ENCODE results near the gene RFX1. TPM values are rescaled to one million over a fixed set of nuclear protein-coding genes. Genes with fewer than 3 reads are reported as not detected.

RFX1 gene
- total and polyA plus RNA-seq, 2 of the 13 experiments (the other 11 are each of a cell fraction or from before 2014, with no cell fraction given), result 1.1 to 1.3 TPM

DNA sequence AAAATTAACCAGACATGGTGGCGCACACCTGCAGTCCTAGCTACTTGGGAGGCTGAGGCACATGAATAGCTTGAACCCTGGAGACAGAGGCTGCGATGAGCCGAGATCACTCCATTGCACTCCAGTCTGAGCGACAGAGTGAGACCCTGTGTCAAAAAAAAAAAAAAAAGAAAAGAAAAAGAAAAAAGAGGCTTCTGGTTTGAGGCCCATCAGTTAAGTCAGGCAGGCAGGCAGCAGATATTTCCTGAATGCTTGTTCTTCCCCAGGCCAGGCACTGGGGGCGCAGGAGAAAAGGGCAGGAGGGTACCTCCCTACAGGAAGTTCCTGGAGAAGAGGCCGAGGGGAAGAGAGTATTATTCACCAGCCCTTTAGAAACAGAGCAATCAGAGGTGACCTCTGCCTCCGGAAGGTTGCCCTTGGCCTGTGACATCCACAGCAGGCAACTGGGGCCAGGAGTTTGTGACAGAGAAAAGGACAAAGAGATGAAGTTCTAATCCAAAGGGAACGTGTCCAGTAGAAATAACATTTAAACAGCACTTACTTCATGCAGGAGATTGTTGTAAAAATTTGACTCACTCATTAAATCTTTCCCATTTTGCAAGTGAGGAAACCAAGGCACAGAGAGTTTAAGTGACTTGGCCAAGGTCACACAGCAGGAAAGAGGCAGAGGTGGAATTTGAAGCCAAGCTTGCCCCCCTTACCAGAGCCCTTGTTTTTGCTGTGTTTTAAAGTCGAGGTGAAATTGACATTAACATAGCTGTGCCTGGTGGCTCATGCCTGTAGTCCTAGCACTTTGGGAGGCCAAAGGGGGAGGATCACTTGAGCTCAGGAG is 17.5 kb upstream of the RFX1 start (continued):
- TF ChIP-seq, protein P1, sequence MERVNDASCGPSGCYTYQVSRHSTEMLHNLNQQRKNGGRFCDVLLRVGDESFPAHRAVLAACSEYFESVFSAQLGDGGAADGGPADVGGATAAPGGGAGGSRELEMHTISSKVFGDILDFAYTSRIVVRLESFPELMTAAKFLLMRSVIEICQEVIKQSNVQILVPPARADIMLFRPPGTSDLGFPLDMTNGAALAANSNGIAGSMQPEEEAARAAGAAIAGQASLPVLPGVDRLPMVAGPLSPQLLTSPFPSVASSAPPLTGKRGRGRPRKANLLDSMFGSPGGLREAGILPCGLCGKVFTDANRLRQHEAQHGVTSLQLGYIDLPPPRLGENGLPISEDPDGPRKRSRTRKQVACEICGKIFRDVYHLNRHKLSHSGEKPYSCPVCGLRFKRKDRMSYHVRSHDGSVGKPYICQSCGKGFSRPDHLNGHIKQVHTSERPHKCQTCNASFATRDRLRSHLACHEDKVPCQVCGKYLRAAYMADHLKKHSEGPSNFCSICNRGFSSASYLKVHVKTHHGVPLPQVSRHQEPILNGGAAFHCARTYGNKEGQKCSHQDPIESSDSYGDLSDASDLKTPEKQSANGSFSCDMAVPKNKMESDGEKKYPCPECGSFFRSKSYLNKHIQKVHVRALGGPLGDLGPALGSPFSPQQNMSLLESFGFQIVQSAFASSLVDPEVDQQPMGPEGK (CRISPR knock-in tag; IDR thresholded peaks at IDR 0.05), result peak; percentile 12; the same call in 1 of the 2 replicates
- no peak for TF ChIP-seq SOX13 (IDR thresholded peaks at IDR 0.05)
- peak in 1 of 2 experiments; percentile 52; a peak in 2 of 4 replicates for TF ChIP-seq SOX13 (CRISPR knock-in tag; conservative IDR thresholded peaks at IDR 0.05 in 1 of 2, IDR thresholded peaks at IDR 0.05 in 1 of 2)
- peak; percentile 84 for TF ChIP-seq XRCC5 (optimal IDR thresholded peaks at IDR 0.05; ENCODE audit: low read length)
- TF ChIP-seq, protein P2, sequence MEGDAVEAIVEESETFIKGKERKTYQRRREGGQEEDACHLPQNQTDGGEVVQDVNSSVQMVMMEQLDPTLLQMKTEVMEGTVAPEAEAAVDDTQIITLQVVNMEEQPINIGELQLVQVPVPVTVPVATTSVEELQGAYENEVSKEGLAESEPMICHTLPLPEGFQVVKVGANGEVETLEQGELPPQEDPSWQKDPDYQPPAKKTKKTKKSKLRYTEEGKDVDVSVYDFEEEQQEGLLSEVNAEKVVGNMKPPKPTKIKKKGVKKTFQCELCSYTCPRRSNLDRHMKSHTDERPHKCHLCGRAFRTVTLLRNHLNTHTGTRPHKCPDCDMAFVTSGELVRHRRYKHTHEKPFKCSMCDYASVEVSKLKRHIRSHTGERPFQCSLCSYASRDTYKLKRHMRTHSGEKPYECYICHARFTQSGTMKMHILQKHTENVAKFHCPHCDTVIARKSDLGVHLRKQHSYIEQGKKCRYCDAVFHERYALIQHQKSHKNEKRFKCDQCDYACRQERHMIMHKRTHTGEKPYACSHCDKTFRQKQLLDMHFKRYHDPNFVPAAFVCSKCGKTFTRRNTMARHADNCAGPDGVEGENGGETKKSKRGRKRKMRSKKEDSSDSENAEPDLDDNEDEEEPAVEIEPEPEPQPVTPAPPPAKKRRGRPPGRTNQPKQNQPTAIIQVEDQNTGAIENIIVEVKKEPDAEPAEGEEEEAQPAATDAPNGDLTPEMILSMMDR (CRISPR knock-in tag; IDR thresholded peaks at IDR 0.05), result peak; percentile 83
- 0 out of 2 replicates have a peak, but pooled peaks have one; percentile 19 for TF ChIP-seq FOXA3 (CRISPR knock-in tag; IDR thresholded peaks at IDR 0.05)
- TF ChIP-seq, protein P3, sequence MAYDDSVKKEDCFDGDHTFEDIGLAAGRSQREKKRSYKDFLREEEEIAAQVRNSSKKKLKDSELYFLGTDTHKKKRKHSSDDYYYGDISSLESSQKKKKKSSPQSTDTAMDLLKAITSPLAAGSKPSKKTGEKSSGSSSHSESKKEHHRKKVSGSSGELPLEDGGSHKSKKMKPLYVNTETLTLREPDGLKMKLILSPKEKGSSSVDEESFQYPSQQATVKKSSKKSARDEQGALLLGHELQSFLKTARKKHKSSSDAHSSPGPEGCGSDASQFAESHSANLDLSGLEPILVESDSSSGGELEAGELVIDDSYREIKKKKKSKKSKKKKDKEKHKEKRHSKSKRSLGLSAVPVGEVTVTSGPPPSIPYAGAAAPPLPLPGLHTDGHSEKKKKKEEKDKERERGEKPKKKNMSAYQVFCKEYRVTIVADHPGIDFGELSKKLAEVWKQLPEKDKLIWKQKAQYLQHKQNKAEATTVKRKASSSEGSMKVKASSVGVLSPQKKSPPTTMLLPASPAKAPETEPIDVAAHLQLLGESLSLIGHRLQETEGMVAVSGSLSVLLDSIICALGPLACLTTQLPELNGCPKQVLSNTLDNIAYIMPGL (CRISPR knock-in tag; IDR thresholded peaks at IDR 0.05; ENCODE audit: borderline replicate concordance in 1 of 2, low read depth in 1 of 2), result peak; percentile 65 to 74; a peak in 3 of 4 replicates
- no peak for TF ChIP-seq PITX1 (CRISPR knock-in tag; IDR thresholded peaks at IDR 0.05)
- peak; percentile 90; the same call in 1 of the 2 replicates for TF ChIP-seq ZNF768 (CRISPR knock-in tag; IDR thresholded peaks at IDR 0.05)
- peak; percentile 60; the same call in 1 of the 2 replicates for TF ChIP-seq RCOR2 (CRISPR knock-in tag; IDR thresholded peaks at IDR 0.05)
- TF ChIP-seq SALL1 (CRISPR knock-in tag; IDR thresholded peaks at IDR 0.05), result peak; percentile 77
- no peak for TF ChIP-seq FOXJ3 (CRISPR knock-in tag; IDR thresholded peaks at IDR 0.05; ENCODE audit: borderline replicate concordance)
- TF ChIP-seq, protein P4, sequence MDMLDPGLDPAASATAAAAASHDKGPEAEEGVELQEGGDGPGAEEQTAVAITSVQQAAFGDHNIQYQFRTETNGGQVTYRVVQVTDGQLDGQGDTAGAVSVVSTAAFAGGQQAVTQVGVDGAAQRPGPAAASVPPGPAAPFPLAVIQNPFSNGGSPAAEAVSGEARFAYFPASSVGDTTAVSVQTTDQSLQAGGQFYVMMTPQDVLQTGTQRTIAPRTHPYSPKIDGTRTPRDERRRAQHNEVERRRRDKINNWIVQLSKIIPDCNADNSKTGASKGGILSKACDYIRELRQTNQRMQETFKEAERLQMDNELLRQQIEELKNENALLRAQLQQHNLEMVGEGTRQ (IDR thresholded peaks at IDR 0.05; ENCODE audit: low read depth, low read length), result no peak
- TF ChIP-seq, protein P4 (CRISPR knock-in tag; IDR thresholded peaks at IDR 0.05; ENCODE audit: borderline replicate concordance), result no peak
- peak; percentile 46; the same call in 1 of the 2 replicates for TF ChIP-seq TARDBP (CRISPR knock-in tag; IDR thresholded peaks at IDR 0.05)
- TF ChIP-seq SMC3 (IDR thresholded peaks at IDR 0.05; ENCODE audit: low read length), result peak; percentile 46; the same call in 1 of the 2 replicates
- TF ChIP-seq ARNT (IDR thresholded peaks at IDR 0.05), result no peak
- peak; percentile 55; the same call in 1 of the 2 replicates for TF ChIP-seq HDAC2 (CRISPR knock-in tag; IDR thresholded peaks at IDR 0.05)
- peak; percentile 47 for TF ChIP-seq HNF4A (CRISPR knock-in tag; IDR thresholded peaks at IDR 0.05)
- TF ChIP-seq STAG1 (CRISPR knock-in tag; IDR thresholded peaks at IDR 0.05), result peak; percentile 39
- TF ChIP-seq ZNF333 (CRISPR knock-in tag; IDR thresholded peaks at IDR 0.05; ENCODE audit: borderline replicate concordance), result no peak
- TF ChIP-seq POGZ (CRISPR knock-in tag; IDR thresholded peaks at IDR 0.05), result no peak
